ENCODE data around the gene GPATCH2.

- no peak for TF ChIP-seq CTCF (conservative IDR thresholded peaks at IDR 0.05 in 1 of 2, IDR thresholded peaks at IDR 0.05 in 1 of 2; ENCODE audit: low read depth in 1 of 2, low read length in 2 of 2)
- TF ChIP-seq EZH2 (IDR thresholded peaks at IDR 0.05; ENCODE audit: low read length, missing control alignments) = no peak
Observed at GRCh38 chr1:217617126-217617525, 13.8 kb downstream of the GPATCH2 start.

Data from fibroblast of lung (primary cell).